Cerebellar cortex (tissue), 1 donor: Measurements from ENCODE around the gene OR2V1.
"Not testable (repeated sequence)": the region's sequence is repeated elsewhere in the genome, so short reads cannot be mapped to it uniquely, and the experiment has no call there.

Experiments used
- DNase-seq: peaks from one replicate; pipeline ENCODE4 v3.0.0-alpha.2; 2015; ENCODE audit warnings: low spot score

Gene OR2V1

GRCh38 chr5:181160152-181160754, 29.3 kb upstream of the OR2V1 start:
- peak; percentile 79 for DNase-seq

- peak; percentile 92 for DNase-seq
Observed at GRCh38 chr5:181159286-181160151, 28.6 kb upstream of the OR2V1 start.

GRCh38 chr5:181158869-181159268, 27.9 kb upstream of the OR2V1 start:
- no peak for DNase-seq

- no peak for DNase-seq
Observed at GRCh38 chr5:181156758-181157157, 25.8 kb upstream of the OR2V1 start.

- DNase-seq = no peak
Observed at GRCh38 chr5:181153814-181154213, 22.8 kb upstream of the OR2V1 start.

GRCh38 chr5:181152406-181152805, 21.4 kb upstream of the OR2V1 start:
- DNase-seq = no peak

- no peak for DNase-seq
Observed at GRCh38 chr5:181151146-181151545, 20.2 kb upstream of the OR2V1 start.

GRCh38 chr5:181149806-181150733, 19.1 kb upstream of the OR2V1 start:
- DNase-seq = no peak

GRCh38 chr5:181149355-181149754, 18.4 kb upstream of the OR2V1 start:
- DNase-seq = no peak

GRCh38 chr5:181146927-181147636, 16.1 kb upstream of the OR2V1 start, which contains the start of gene OR2V2:
Gene OR2V2, plus strand, starts transcription at chr5:181147586. Its CDS starts 7,357 bp downstream, at chr5:181154943.
- DNase-seq = not testable (repeated sequence)

GRCh38 chr5:181145133-181145532, 14.2 kb upstream of the OR2V1 start:
- DNase-seq = no peak

GRCh38 chr5:181142054-181142453, 11.1 kb upstream of the OR2V1 start:
- DNase-seq = no peak

- DNase-seq = no peak
Observed at GRCh38 chr5:181140766-181141165, 9.8 kb upstream of the OR2V1 start.

- DNase-seq = no peak
Observed at GRCh38 chr5:181138258-181138657, 7.3 kb upstream of the OR2V1 start.

- DNase-seq = no peak
Observed at GRCh38 chr5:181136361-181136955, 5.5 kb upstream of the OR2V1 start.

GRCh38 chr5:181134259-181134658, 3.3 kb upstream of the OR2V1 start:
- DNase-seq = no peak

- no peak for DNase-seq
Observed at GRCh38 chr5:181133610-181134231, 2.8 kb upstream of the OR2V1 start.

GRCh38 chr5:181133083-181133482, 2.1 kb upstream of the OR2V1 start:
- no peak for DNase-seq

- no peak for DNase-seq
Observed at GRCh38 chr5:181131514-181131913, 545 bp upstream of the OR2V1 start.

GRCh38 chr5:181130081-181130480, 888 bp downstream of the OR2V1 start:
- DNase-seq = not testable (repeated sequence)

- no peak for DNase-seq
Observed at GRCh38 chr5:181129601-181130000, 1.4 kb downstream of the OR2V1 start.
